Right lobe of liver (tissue), 4 donors: ENCODE measurements around the gene ZC3H12A.

ENCODE experiments used
- CTCF ChIP-seq, 4 donors: fragments of 200-600 bp in 3 of 4; fragments of 450-650 bp in 1 of 4; IDR thresholded peaks; one replicate each; pipeline versions ENCODE4 v1.5.1 to v1.8.0; 2016 to 2022; ENCODE audit warnings: antibody characterized with exemption in 4 of 4, mild to moderate bottlenecking in 2 of 4
- POLR2A ChIP-seq: fragments of 450-650 bp; IDR thresholded peaks from one replicate; pipeline ENCODE4 v1.6.1; 2017; ENCODE audit warnings: antibody characterized with exemption, mild to moderate bottlenecking
- donor health status: DM: no; HTN: no; CAD: no.
- donor health status: DM: no; HTN: no; CAD: no.
- donor health status: DM: no; HTN: yes; CAD: no.

DNA sequence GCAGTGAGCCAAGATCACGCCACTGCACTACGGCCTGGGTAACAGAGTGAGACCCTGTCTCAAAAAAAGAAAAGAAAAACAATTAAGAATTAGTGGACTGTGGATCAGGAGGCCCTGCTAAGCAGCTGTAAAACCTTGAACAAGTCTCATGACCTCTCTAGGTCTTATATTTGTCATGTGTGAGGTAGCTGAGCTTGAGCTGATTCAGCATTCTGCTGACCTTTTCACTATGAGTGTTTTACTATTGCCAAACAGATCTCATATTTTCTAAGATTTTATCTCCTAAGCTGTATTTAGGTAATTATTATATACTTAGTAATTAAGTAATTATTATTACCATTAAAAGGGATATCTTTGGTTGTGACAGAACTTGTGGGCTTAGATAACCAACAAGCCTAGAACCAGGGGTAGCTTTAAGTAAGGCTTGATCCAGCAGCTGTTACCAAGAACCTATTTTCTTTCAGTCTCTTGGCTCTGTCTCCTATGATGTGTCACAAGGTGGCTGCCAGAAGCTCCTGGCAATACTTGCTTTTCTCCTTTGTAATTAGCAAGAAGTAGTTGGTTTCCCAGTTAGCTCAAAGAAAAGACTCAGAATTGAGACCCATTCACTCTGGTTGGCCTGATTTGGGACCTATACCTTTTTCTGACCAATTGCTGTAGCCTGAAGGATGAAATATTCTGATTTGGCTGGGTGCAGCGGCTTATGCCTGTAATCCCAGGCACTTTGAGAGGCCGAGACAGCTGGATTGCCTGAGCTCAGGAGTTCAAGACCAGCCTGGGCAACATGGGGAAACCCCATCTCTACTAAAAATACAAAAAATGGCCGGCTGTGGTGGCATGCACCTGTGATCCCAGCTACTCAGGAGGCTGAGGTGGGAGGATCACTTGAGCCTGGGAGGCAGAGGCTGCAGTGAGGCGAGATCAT is 8.5 kb upstream of the ZC3H12A start:
- TF ChIP-seq CTCF (IDR thresholded peaks at IDR 0.05) (no peak), POLR2A (no peak)
